HG03378 (cell line): ENCODE data around the gene PRELID3B.

Source experiments
- ATAC-seq: cut with Tn5 transposase; IDR thresholded peaks from one replicate; pipeline ENCODE4 v1.9.1; 2021; ENCODE audit warnings: mild to moderate bottlenecking, moderate library complexity; ENCODE audit not compliant: unreplicated experiment

PRELID3B gene

DNA sequence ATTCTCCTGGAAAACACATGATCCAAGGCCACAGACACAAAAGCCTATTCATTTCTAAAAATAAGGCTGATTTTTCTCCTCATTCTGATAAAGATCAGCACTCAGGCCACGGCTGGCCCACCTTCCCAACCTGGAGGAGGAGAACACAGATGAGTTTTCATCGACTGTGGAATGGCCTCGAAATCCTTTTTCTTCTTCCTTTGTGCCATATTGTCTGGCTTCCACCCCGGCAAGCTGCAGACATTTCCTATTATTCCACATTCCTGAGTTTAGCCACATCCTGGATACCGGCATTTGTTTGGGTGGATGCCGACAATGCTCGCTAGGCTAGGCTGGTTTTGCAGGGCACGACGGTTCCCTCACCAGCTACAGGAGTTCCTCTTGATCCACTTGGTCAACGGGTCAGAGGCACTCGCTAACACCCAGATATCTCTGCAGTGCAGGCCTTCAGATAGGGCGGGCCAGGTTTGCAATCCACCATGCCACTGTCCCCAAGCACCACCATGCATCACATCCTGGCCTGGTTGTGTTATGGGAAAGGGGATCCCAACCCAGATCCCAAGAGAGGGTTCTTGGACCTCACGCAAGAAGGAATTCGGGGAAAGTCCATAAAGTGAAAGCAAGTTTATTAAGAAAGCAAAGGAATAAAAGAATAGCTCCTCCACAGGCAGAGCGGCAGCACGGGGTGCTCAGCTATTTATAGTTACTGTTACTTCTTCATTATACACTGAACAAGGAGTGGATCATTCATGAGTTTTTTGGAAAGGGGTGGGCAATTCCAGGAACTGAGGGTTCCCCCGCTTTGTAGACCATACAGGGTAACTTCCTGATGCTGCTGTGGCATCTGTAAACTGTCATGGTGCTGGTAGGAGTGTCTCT, 31.4 kb downstream of the PRELID3B start:
- no peak for ATAC-seq

DNA sequence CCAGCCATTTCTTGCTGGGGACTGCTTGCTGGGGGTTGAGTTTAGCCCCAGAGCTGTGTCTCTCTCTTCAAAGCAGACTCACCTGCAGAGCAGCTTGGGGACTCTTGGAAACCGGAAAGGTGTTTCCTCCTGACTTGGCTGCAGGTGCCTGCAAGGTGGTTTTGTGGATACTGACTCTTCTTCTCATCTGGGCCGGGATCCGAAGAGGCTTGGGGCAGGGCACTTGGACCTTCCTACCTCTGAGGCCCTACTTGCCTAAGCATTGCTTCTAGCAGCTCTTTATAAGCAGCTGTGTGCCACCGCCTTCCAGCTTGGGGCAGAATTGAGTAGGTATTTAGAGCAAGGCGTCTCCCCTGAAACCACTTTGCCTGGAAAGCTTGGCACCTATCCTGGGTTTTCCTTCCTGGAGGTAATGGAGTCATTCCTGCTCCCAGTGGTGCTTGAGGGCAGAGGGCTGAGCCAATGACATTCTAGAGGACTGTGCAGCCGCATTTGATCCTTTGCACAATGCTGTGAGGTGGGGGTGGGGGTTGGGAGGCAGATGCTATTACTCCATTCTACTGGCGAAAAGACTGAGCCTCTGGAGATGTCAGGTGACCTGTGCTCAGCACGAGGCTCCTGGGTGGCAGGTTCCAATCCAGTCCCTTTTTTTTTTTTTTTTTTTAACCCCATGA, 32.1 kb downstream of the PRELID3B start:
- no peak for ATAC-seq

DNA sequence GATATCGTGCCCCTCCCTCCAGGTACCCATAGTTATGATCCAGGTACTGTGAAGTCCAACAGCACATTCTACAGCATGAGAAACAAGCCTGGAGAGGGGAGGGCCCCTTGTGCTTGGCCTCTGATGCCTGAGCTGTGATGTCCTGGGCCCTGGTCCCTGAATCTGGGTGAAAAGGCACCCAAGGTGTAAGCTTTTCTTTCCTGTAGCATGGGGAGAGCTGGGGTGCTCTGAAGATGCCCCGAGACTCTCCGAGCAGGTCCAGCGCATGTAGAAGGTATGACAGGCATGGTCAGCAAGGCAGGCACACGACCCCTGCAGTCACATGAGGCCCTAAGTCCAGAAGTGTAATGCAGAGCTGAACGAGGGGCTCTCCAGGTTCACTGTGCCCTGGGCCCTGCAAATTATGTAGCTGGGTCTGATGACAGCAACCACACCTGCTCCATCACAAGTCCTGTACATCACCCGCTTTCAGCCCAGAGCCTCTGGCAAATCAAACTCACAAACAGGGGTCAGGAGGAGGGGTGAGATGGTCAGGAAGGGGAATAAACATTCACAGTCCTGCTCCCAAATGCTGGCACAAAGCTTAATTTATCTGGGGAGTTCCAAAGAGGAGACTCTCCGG, 33.8 kb downstream of the PRELID3B start:
- ATAC-seq = no peak

DNA sequence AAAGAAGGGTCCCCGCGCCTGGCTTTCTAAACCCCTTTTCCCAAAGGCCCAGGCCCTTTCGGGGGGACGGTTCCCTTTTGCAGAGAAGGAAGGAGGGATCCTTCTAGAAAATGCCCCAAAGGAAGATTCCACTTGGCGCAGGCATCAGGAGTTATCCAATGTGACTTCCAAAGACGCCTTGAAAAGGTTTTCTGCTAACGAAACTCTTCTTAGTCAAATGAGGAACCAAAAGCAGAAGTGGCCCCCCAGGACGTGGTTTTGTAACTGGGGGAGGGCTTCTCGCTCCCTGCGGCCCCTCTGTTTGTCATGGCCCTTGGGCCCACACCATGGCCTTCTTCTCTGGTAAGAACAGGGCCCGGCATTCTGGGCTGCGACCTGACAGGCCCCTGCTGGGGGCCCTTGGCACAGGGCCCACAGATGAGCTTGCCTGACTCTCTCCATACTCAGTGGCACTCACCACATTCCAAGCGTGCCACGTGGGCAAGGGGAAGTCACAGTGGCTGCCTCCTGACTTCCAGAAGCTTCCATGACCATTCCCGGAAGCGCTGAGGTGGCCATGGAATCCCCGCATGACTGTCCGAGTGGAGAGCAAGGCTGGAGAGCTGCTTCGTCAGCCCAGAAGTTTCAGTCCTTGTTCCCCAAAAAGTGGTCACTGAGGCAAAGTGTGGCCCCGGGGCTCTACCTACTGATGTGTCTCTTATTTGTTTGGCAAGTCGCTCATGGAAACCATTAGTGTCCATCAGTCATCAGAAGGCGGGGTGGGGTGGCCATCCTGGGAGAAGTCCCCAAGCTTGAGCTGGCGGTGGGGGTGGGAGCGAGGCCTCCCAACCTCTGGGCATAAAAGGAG, 34.7 kb downstream of the PRELID3B start:
- ATAC-seq = no peak

DNA sequence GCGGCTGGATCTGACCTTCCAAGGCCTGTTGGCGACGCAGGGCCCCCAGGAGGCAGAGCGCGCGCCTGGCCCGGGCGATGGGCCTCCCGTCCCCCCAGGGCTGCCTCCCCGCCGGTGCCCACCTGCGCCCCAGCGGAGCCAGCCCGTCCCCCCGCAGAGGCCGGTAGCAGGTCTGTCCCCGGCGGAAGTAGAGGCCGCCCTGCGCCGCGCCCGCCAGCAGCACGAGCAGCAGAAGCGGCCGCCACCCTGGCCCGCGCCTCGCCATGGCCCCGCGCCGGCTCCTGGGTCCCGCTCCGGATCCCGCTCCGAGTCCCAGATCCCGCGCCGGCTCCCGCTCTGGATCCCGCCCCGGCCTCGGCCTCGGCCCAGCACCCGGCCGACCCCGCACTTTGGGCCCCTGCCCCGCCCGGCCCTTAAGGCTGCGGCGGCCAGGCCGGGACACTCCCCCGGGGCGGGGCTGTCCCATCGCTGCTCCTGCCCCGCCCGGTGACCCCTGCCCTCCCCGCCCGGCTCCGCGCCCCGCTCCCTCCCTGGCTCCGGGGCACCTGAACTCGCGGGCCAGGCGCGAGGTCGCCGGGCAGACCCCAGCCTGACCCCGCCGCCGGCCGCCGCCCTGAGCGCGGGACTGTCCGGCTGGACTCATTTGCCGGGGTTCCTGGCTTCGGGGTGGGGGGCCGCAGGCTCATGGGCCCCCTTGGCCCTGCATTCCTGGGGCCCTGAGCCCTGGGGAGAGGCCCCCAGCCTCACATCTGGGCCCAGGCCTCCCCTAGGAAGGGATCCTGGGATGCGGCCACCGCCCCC, 35.5 kb downstream of the PRELID3B start, which contains the start of gene CTSZ:
Gene CTSZ (minus strand): TSS at position 391 of the 801 bp plus-strand sequence. CDS start 126 bp downstream, at position 265.
- no peak for ATAC-seq

DNA sequence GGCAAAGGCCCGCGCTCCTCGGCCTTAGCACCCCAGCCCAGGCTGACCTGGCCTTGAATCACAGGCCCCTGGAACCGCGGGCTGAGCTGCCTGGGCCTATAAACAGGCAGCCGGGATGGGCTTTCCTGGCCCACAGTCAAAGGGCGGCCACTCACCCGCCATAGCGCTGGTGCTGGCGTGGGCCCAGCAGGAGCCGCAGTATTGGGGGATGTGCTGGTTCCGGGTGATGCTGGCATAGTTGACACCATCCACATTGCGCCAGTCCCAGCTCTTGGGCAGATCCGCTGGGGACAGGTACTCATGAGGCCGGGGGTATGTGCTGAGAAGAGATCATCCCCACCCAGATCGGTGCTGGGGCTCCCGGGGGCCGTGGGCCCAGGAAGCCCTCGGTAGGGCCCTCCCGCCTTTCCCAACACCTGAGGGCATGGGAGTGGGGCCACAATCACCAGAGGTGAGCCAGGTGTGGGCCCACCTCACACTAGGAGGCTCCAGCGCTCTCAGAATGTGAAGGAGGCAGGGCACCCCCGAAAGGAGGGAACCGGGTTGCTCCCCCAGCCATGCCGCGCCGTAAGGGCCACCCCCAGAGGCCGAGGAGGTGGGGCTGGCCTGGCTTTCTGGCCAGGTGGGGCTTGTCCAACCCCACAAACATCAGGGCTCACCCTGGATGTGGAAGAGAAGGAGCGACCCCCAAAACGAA, 36.3 kb downstream of the PRELID3B start:
- ATAC-seq = no peak

DNA sequence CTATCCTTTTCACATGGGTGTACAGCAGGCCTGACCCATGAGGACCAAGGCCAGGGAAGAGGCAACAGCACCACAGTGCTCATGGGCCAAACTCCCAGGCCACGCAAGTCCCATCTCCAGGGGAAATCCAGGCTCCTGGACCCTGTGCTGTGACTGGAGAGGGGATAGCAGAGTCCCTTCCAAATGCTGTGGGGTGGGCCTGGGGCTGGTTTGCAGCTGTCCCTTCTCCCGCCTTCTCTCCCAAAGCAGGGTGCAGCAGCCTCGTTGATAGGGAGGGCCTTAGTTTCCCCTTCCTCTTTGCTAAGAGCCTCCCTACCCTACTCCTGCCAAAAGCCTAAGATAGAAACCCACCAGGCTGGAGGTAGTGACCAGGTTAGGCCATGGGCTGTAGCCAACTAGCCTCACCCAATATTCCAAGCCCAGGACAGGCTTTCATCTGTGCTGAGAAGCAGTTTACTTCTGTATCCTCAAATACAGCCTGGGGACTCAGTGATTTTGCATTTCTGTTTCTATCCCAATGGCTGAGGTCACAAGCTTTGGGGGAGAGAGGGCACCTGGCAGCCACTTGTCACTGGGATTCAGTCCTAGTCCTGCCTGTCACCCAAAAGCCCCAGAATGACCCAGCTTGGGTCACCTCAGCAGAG, 36.9 kb downstream of the PRELID3B start:
- no peak for ATAC-seq

DNA sequence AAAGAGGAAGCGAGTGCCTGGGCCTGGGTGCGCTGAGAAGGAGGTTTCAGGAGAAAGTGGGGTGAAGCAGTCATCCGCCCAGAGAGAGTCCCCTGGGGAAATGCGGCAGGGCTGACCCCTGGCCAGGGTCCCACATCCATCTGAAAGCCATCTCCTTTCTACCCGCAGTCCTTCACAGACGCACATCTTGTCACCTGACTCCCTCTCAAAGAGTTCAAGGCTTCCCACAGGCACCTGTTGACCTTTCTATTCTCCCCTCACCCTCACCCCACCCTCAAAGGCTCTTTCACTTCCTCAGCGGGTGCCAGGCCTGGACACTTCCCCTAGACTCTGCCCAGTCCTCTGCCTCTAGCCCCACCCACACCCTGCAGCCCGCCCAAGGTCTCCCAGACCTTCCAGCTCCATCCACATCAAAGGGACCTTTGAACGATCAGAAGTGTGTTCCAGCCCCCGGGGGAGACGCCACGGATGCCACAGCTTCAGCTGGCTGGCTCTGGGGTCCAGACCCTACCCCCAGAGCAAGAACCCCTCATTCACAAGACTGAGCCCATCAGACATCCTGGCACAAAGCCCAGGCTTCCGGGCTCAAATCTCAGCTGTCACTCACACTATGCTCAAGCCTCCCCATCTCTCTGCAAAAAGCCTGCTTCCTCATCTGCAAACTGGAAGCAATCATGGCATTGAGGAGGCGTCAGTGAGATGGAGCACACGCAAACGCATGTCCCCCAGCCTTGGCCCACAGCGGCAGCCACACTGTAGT, 37.6 kb downstream of the PRELID3B start:
- peak; percentile 68 for ATAC-seq

DNA sequence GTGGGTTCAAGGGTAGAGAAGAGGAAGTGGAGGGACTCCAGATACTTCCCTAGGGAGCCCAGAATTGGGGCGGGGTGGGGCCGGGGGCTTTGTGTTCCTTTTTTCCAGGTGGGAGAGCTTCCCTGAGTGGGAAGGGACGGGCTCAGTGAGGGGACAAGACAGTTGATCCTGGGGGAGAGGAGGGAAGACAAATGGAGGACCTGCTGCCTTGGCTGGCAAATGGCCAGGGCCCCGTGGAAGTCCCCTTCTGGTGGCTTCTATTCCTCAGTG, 38.2 kb downstream of the PRELID3B start:
- no peak for ATAC-seq

DNA sequence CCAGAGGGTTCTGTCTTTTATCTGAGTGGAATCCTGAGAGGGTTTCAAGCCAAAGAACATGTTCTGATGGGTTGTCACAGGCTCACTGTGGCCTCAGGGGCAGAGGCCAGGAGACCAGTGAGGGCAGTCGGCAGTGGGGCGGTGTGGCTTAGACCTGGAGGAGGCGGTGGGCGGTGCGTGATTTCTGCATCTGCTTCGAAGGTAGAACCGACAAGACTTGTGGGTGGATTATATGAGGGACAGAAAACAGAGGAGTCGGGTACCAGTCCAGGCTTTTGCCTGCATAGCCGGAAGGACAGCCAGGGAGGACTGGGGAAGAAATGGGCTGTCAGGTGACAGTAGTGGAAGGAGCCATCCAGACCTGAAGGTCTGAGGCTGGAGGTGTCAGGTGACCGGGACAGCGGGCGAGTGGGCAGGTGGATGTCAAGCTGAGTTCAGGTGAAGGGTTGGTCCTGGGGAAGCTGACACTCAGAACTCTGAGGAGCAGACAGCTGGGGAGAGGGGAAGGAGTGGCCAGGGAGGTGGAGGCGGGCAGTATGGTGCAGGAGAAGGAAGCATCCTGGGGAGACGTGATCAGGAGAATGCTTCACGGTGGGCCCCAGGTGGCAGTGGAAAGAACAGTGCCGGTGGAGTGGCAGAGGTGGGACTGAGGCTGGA, 38.6 kb downstream of the PRELID3B start:
- ATAC-seq = no peak

DNA sequence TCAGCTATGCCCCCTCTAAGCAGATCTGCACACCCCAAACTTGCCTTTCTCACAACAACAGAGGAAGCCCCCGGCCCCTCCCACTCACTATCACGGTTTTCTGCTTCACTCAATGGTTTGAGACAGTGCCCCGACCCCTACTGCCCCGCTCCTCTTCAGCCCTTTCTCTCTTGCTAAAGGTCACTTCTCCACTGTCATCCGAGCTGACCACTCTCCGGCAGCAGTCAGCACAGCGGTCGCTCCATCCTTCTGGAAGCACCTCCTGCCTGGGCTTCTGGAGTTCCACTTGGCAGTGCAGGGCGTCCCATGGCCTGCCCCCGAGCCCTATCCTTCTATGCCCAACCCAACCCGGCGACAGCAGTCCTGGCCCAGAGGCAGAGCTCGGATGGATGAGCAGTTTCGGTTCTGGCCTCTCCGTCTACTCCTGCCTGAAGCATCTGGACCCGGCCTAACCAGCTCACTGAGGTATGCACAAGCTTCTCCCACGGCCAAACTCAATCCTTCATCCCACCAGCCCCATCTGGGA, 39.6 kb downstream of the PRELID3B start:
- no peak for ATAC-seq

DNA sequence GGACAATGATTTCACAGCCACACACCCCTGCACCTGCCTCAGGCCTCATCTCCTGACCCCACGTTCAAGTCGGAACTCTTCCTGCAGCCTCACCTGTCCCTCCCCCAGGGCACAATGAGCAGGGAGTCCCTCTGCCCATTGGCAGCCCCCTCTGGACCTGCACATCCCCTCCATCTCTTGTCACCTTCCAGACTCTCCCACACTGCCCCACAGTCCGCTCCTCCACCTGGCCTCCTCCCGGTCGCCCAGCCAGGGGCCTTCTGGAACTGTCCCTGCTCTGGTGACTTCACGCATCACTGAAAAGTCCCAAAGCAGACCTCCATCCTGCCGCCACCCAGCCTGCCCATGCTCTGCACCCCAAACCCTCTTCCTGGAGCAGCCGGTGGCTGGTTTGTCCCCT, 40.2 kb downstream of the PRELID3B start:
- no peak for ATAC-seq

DNA sequence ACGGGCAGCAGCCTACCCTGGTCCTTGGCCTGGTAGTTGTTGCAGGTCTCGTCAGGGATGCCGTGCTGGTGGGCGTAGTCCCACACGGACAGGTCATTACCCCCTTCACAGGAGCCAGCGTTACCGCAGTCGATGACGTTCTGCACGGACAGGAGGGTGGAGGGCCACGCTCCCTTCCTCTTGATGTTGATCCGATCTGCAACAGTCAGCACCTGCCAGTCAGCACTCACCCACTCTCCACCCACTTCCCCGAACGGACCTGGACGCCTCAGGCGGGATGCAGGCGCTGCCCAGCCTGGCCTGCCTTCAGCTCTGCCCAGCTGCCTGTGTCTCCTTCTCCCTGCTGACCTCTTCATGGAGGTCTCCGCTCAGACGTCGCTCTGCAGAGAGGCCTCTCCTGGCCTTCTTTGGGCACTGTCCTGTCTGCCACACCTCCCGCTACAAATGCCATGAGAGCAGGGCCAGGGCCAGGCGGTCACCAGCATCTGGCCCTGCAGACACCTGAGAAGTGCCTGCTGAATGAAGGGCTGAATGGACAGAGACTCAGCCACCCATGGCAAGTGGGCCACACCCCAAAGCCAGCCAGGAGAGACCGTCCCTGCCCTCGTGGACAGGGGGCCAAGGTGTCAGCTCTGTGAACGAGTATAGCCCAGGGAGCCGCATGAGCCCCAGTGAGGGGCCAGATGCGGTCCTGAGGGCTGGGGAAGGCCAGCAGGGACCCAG, 41.0 kb downstream of the PRELID3B start:
- ATAC-seq = no peak

DNA sequence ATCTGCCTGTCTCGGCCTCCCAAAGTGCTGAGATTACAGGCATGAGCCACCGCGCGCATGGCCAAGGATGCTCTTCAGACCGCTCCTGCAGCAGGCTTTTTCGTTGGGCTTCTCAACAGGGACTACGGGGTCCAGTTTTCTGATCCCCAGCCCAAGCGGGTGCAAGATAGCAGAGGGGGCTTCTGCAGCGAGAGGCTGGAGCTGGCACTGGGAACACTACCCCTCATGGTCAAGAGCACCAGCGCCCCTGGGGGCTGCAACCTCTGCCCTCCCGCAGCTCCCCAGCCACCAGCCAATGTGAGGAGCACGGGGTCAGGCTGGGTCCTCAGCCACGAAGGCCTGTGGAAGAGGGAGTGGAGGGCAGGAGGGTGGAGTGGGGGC, 41.5 kb downstream of the PRELID3B start:
- ATAC-seq = no peak

DNA sequence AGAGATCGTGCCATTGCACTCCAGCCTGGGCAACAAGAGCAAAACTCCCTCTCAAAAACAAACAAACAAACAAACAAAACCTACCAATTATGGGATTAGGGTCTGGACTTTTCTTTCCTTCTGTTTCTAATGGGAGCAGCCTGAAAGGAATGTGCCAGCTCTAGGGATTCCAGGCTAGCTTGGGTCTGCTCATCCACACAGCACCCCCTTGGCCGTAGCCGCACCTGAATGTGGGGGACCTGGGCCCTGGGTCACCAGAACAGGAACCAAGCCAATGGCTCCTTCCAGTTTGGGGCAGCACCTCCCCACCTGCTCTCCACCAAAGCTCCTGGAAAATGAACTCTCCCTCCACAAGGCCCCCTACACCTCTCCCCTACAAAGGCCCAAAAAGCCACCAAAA, 42.3 kb downstream of the PRELID3B start:
- ATAC-seq = no peak

DNA sequence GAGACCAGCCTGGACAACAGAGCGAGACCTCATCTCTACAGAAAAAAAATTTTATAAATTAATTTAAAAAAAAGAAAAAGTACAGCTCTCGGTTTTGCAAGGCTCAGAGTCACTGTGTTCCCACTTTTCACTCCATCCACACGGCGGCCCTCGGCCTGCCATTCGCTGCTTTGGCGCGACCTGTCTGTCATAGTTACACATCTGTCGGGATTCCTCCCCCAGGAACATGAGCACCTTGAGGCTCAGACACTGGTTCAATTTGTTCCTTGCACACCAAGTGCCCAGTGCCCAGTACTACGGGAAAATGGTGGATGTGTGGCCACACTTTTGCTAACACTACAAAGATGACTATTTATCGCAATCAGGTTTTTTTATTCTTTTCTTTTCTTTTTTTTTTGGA, 43.9 kb downstream of the PRELID3B start:
- ATAC-seq = no peak

DNA sequence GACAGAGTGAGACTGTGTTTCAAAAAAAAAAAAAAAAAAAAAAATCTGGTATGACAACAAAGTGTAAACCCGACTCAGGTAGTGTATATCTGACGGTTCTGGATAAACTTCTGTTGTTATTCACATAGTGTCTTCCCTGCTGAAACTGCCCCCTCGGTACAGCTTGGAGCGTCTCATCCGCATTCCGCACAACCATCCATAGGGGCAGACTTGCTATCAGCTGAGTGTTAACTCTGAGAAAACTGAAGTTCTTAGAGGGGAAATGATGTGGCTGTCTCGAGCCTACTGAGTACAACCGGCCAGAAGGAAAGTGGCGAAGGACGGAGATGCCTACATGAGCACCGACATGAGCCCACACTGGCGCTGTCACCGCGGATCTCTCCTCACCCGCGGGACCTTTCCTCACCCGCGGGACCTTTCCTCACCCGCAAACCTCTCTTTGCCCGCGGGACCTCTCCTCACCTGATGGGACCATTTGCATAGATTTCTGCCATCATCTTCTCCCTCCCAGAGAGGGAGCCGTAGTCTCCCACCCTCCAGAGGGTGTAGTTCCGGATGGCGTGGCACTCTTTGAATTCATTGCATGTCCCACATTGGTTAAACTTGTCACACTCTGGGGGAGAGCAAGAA, 45.3 kb downstream of the PRELID3B start:
- no peak for ATAC-seq
